H9 (cell line): Measurements from ENCODE around the gene ISYNA1. TPM values are rescaled to one million over a fixed set of nuclear protein-coding genes. Genes with fewer than 3 reads are reported as not detected.

Experiments used
- DNase-seq: peaks from one replicate; pipeline ENCODE4 v3.0.0-alpha.2; 2017
- H2AFZ ChIP-seq: one replicate; pipeline ENCODE4 v1.6.1; 2013; ENCODE audit warnings: mild to moderate bottlenecking, low read length, control low read depth, moderate library complexity
- H2AK5ac ChIP-seq: 2 replicates; pipeline ENCODE4 v1.6.1; 2013; ENCODE audit warnings: low read length, control low read depth, mixed read lengths; ENCODE audit not compliant: insufficient read length
- H2BK120ac ChIP-seq: one replicate; pipeline ENCODE4 v1.6.1; 2013; ENCODE audit warnings: low read depth, mild to moderate bottlenecking, low read length, control low read depth, inconsistent platforms; ENCODE audit not compliant: poor library complexity, severe bottlenecking
- H2BK12ac ChIP-seq: 2 replicates; pipeline ENCODE4 v1.6.1; 2013; ENCODE audit warnings: low read length, control low read depth, mixed read lengths, low read depth; ENCODE audit not compliant: insufficient read length
- H2BK15ac ChIP-seq: 2 replicates; pipeline ENCODE4 v1.6.1; 2013; ENCODE audit warnings: low read depth, low read length, control low read depth
- H2BK20ac ChIP-seq: one replicate; pipeline ENCODE4 v1.6.1; 2013; ENCODE audit warnings: low read depth, mild to moderate bottlenecking, low read length, control low read depth, inconsistent platforms; ENCODE audit not compliant: poor library complexity, severe bottlenecking
- H2BK5ac ChIP-seq: 2 replicates; pipeline ENCODE4 v1.6.1; 2013; ENCODE audit warnings: low read length, control low read depth, mixed read lengths; ENCODE audit not compliant: insufficient read length
- H3K14ac ChIP-seq: 2 replicates; pipeline ENCODE4 v1.6.1; 2013; ENCODE audit warnings: low read length, control low read depth; ENCODE audit not compliant: insufficient read depth
- H3K18ac ChIP-seq: 2 replicates; pipeline ENCODE4 v1.6.1; 2013; ENCODE audit warnings: low read depth, mild to moderate bottlenecking, mixed read lengths, low read length, control low read depth; ENCODE audit not compliant: insufficient read length
- H3K23ac ChIP-seq: 2 replicates; pipeline ENCODE4 v1.6.1; 2013; ENCODE audit warnings: low read length, control low read depth, mixed read lengths, low read depth; ENCODE audit not compliant: insufficient read length
- H3K23me2 ChIP-seq: 2 replicates; pipeline ENCODE4 v1.6.1; 2013; ENCODE audit warnings: low read depth, mild to moderate bottlenecking, mixed read lengths, low read length, control low read depth; ENCODE audit not compliant: insufficient read length, poor library complexity, severe bottlenecking
- H3K27ac ChIP-seq: 2 replicates; pipeline ENCODE4 v1.5.1; 2013; ENCODE audit warnings: low read length, control low read depth, mixed read lengths, low read depth; ENCODE audit not compliant: insufficient read length
- H3K27me3 ChIP-seq: 2 replicates; pipeline ENCODE4 v1.6.1; 2013; ENCODE audit warnings: low read length, control low read depth, inconsistent platforms; ENCODE audit not compliant: insufficient read depth
- H3K4ac ChIP-seq: 2 replicates; pipeline ENCODE4 v1.6.1; 2013; ENCODE audit warnings: low read depth, mild to moderate bottlenecking, control low read depth, inconsistent platforms, low read length, moderate library complexity
- H3K4me1 ChIP-seq: 2 replicates; pipeline ENCODE4 v1.6.1; 2013; ENCODE audit warnings: low read length, control low read depth, inconsistent platforms; ENCODE audit not compliant: insufficient read depth
- H3K4me2 ChIP-seq: 2 replicates; pipeline ENCODE4 v1.6.1; 2013; ENCODE audit warnings: low read length, control low read depth, mixed read lengths; ENCODE audit not compliant: insufficient read length, insufficient read depth
- H3K56ac ChIP-seq: 2 replicates; pipeline ENCODE4 v1.6.1; 2013; ENCODE audit warnings: low read depth, mild to moderate bottlenecking, mixed read lengths, low read length, control low read depth; ENCODE audit not compliant: insufficient read length
- H3K79me1 ChIP-seq: 2 replicates; pipeline ENCODE4 v1.6.1; 2013; ENCODE audit warnings: low read depth, mild to moderate bottlenecking, moderate library complexity, low read length, control low read depth, inconsistent platforms; ENCODE audit not compliant: insufficient read depth, poor library complexity, severe bottlenecking
- H3K79me2 ChIP-seq: 2 replicates; pipeline ENCODE4 v1.6.1; 2013; ENCODE audit warnings: low read length, control low read depth, inconsistent platforms; ENCODE audit not compliant: insufficient read depth
- H3K9ac ChIP-seq: 2 replicates; pipeline ENCODE4 v1.6.1; 2013; ENCODE audit warnings: low read length, control low read depth, mixed read lengths; ENCODE audit not compliant: insufficient read length; ENCODE audit errors: extremely low read depth
- H3K9me3 ChIP-seq: one replicate; pipeline ENCODE4 v1.6.1; 2013; ENCODE audit warnings: low read depth, low read length, inconsistent platforms; ENCODE audit not compliant: control insufficient read depth
- H3T11ph ChIP-seq: one replicate; pipeline ENCODE4 v1.6.1; 2013; ENCODE audit warnings: mild to moderate bottlenecking, low read length, control low read depth, inconsistent platforms
- H4K20me1 ChIP-seq: one replicate; pipeline ENCODE4 v1.6.1; 2013; ENCODE audit not compliant: control insufficient read depth, insufficient read length, insufficient read depth
- H4K5ac ChIP-seq: 2 replicates; pipeline ENCODE4 v1.6.1; 2013; ENCODE audit warnings: low read depth, mild to moderate bottlenecking, mixed read lengths, low read length, control low read depth; ENCODE audit not compliant: insufficient read length
- H4K8ac ChIP-seq: replicated peaks from 2 replicates; pipeline ENCODE4 v1.6.1; 2013; ENCODE audit warnings: low read length, control low read depth, mixed read lengths, low read depth; ENCODE audit not compliant: insufficient read length
- H4K91ac ChIP-seq: 2 replicates; pipeline ENCODE4 v1.6.1; 2013; ENCODE audit warnings: low read depth, mild to moderate bottlenecking, moderate library complexity, mixed read lengths, low read length, control low read depth; ENCODE audit not compliant: insufficient read length
- H3K27ac Mint-ChIP-seq, 3 experiments: 2 replicates in 2 of 3; 3 replicates in 1 of 3; pipeline ENCODE4 v1.8.0; 2020 to 2021; ENCODE audit warnings: mixed read lengths in 3 of 3, mild to moderate bottlenecking in 1 of 3, moderate library complexity in 1 of 3
- H3K27me3 Mint-ChIP-seq: 2 replicates; pipeline ENCODE4 v1.8.0; 2021; ENCODE audit warnings: low read depth, mild to moderate bottlenecking, moderate library complexity, mixed read lengths
- H3K36me3 Mint-ChIP-seq, 3 experiments: 2 replicates in 2 of 3; 3 replicates in 1 of 3; pipeline ENCODE4 v1.8.0; 2020 to 2021; ENCODE audit warnings: low read depth in 3 of 3, mixed read lengths in 3 of 3; ENCODE audit not compliant: insufficient read depth in 1 of 3
- H3K4me1 Mint-ChIP-seq, 2 experiments: 2 replicates each; pipeline ENCODE4 v1.8.0; 2020; ENCODE audit warnings: mixed read lengths in 2 of 2
- H3K4me3 Mint-ChIP-seq, 2 experiments: 2 replicates in 1 of 2; 3 replicates in 1 of 2; pipeline ENCODE4 v1.8.0; 2020 to 2021; ENCODE audit warnings: mild to moderate bottlenecking in 2 of 2, mixed read lengths in 2 of 2, moderate library complexity in 1 of 2
- H3K9me3 Mint-ChIP-seq, 2 experiments: 2 replicates in 1 of 2; 3 replicates in 1 of 2; pipeline ENCODE4 v1.8.0; 2020; ENCODE audit warnings: mild to moderate bottlenecking in 2 of 2, mixed read lengths in 2 of 2, moderate library complexity in 1 of 2
- CTCF ChIP-seq: fragments of 200-600 bp; sonication (generic); conservative IDR thresholded peaks from 3 replicates; pipeline ENCODE4 v1.8.0; 2021; ENCODE audit warnings: antibody characterized with exemption, mild to moderate bottlenecking
- WGBS: extraction: QIAGEN DNeasy Blood & Tissue Kit; methylation state at CpG from one replicate; pipeline ENCODE4 v1.1.7; 2013; ENCODE audit warnings: missing lambda C conversion rate, low lambda C conversion rate, mixed read lengths; ENCODE audit not compliant: insufficient read length; ENCODE audit errors: extremely low coverage; 5-methylcytosine and 5-hydroxymethylcytosine counted together
- total RNA-seq: library from RNA; stranded (reverse); gene quantifications from 2 replicates; pipeline ENCODE4 v1.2.1, GENCODE V29; 2021

Gene ISYNA1
- total RNA-seq, 1 experiment from 2014 or later, result 241 TPM

- H3K9me3 ChIP-seq, result no peaks in the 10 kb centered on the region
- H3K23me2 ChIP-seq, result no peaks in the 10 kb centered on the region
- H3K56ac ChIP-seq, result no peak overlapping the region
- H3K27me3 ChIP-seq, result no peaks in the 10 kb centered on the region
- DNase-seq, result no peak
- no peaks in the 10 kb centered on the region; a peak in 1 of 5 replicates for H3K9me3 Mint-ChIP-seq
- H2BK120ac ChIP-seq, result no peak overlapping the region
- H3K4me3 Mint-ChIP-seq, result no peak overlapping the region
- no peaks in the 10 kb centered on the region; the same call in 1 of the 2 replicates for H3K4me1 ChIP-seq
- no peak overlapping the region for H4K8ac ChIP-seq
- H4K5ac ChIP-seq, result no peak overlapping the region
- WGBS, result no CpG with 5 or more reads among the region's 12 CpGs
- no peak overlapping the region for H2BK5ac ChIP-seq
- H2BK20ac ChIP-seq, result no peak overlapping the region
- no peak overlapping the region for H3K4me2 ChIP-seq
- no peak overlapping the region for H2BK12ac ChIP-seq
- H2AFZ ChIP-seq, result no peak overlapping the region
- H3K23ac ChIP-seq, result no peak overlapping the region
- H3K4ac ChIP-seq, result no peak overlapping the region
- peaks cover 2 to 3% (median 3%) of the 10 kb centered on the region in 3 experiments; a peak in 3 of 7 replicates for H3K36me3 Mint-ChIP-seq
- no peak overlapping the region for H2AK5ac ChIP-seq
- no peaks in the 10 kb centered on the region for H3K27me3 Mint-ChIP-seq
- H3K14ac ChIP-seq, result no peak overlapping the region
- no peak overlapping the region for H3K18ac ChIP-seq
- no peaks in the 10 kb centered on the region for H3K79me1 ChIP-seq
- no peaks in the 10 kb centered on the region for H4K20me1 ChIP-seq
- TF ChIP-seq CTCF, result no peak
- no peak overlapping the region for H4K91ac ChIP-seq
- peaks cover 25 to 34% of the 10 kb centered on the region in 2 experiments for H3K4me1 Mint-ChIP-seq
- H3K9ac ChIP-seq, result no peak overlapping the region
- H3K27ac ChIP-seq, result no peak overlapping the region
- no peak overlapping the region for H3T11ph ChIP-seq
- 0 out of 7 replicates have a peak overlapping the region, but pooled peaks of 1 of the 3 experiments have one; percentile 5 for H3K27ac Mint-ChIP-seq
- no peak overlapping the region for H2BK15ac ChIP-seq
- no peaks in the 10 kb centered on the region; the same call in 1 of the 2 replicates for H3K79me2 ChIP-seq
Measured at GRCh38 chr19:18481505-18482222, 43.7 kb upstream of the ISYNA1 start.
